ENCODE data around the gene HPCAL1.

The HPCAL1 gene

GRCh38 chr2:10426726-10427617, 124.3 kb downstream of the HPCAL1 start:
- DNase-seq (ENCODE audit: low read depth), result no peak

GRCh38 chr2:10427618-10427949, 124.9 kb downstream of the HPCAL1 start:
- no peak for DNase-seq (ENCODE audit: low read depth)

- no peak for DNase-seq (ENCODE audit: low read depth)
These were observed 125.7 kb downstream of the HPCAL1 start for GRCh38 chr2:10428355-10428754.

- DNase-seq (ENCODE audit: low read depth), result no peak
These were observed 126.2 kb downstream of the HPCAL1 start for GRCh38 chr2:10428924-10429323.

- DNase-seq (ENCODE audit: low read depth), result no peak
These were observed 128.3 kb downstream of the HPCAL1 start for GRCh38 chr2:10430886-10431622.

- DNase-seq (ENCODE audit: low read depth), result no peak
These were observed 129.1 kb downstream of the HPCAL1 start for GRCh38 chr2:10431797-10432196.

- no peak for DNase-seq (ENCODE audit: low read depth)
These were observed 129.8 kb downstream of the HPCAL1 start for GRCh38 chr2:10432311-10433181.

- no peak for DNase-seq (ENCODE audit: low read depth)
These were observed 130.7 kb downstream of the HPCAL1 start for GRCh38 chr2:10433264-10433946.

GRCh38 chr2:10433947-10434885, 131.5 kb downstream of the HPCAL1 start:
- DNase-seq (ENCODE audit: low read depth), result no peak

- no peak for DNase-seq (ENCODE audit: low read depth)
These were observed 132.4 kb downstream of the HPCAL1 start for GRCh38 chr2:10434886-10435819.

- no peak for DNase-seq (ENCODE audit: low read depth)
These were observed 133.1 kb downstream of the HPCAL1 start for GRCh38 chr2:10435820-10436204.

GRCh38 chr2:10436583-10437110, 133.9 kb downstream of the HPCAL1 start:
- no peak for DNase-seq (ENCODE audit: low read depth)

- no peak for DNase-seq (ENCODE audit: low read depth)
These were observed 135.1 kb downstream of the HPCAL1 start for GRCh38 chr2:10437806-10438205.

- no peak for DNase-seq (ENCODE audit: low read depth)
These were observed 136.0 kb downstream of the HPCAL1 start for GRCh38 chr2:10438688-10439087.

GRCh38 chr2:10439185-10439879, 136.6 kb downstream of the HPCAL1 start:
- DNase-seq (ENCODE audit: low read depth), result no peak

GRCh38 chr2:10439971-10440370, 137.3 kb downstream of the HPCAL1 start:
- DNase-seq (ENCODE audit: low read depth), result no peak

GRCh38 chr2:10440736-10441135, 138.0 kb downstream of the HPCAL1 start:
- no peak for DNase-seq (ENCODE audit: low read depth)

- no peak for DNase-seq (ENCODE audit: low read depth)
These were observed 139.2 kb downstream of the HPCAL1 start for GRCh38 chr2:10441948-10442347.

Measured in CMK (cell line).